GM19240 (cell line): ENCODE data around the gene PTEN.

ENCODE experiments used
- DNase-seq: peaks from one replicate; pipeline ENCODE4 v3.0.0; 2011; ENCODE audit warnings: low spot score; ENCODE audit not compliant: insufficient read length

The PTEN gene

GRCh38 chr10:87974130-87974529 lies 110.7 kb downstream of the PTEN start:
- no peak for DNase-seq

GRCh38 chr10:87974769-87975168 lies 111.3 kb downstream of the PTEN start:
- no peak for DNase-seq

- DNase-seq = no peak
These were observed 112.8 kb downstream of the PTEN start for GRCh38 chr10:87976101-87976743.

- no peak for DNase-seq
These were observed 114.7 kb downstream of the PTEN start for GRCh38 chr10:87978166-87978565.

GRCh38 chr10:87979847-87980246 lies 116.4 kb downstream of the PTEN start:
- no peak for DNase-seq

- no peak for DNase-seq
These were observed 120.3 kb downstream of the PTEN start for GRCh38 chr10:87983716-87984115.

GRCh38 chr10:87987206-87987605 lies 123.8 kb downstream of the PTEN start:
- no peak for DNase-seq

- no peak for DNase-seq
These were observed 128.5 kb downstream of the PTEN start for GRCh38 chr10:87991946-87992345.

- no peak for DNase-seq
These were observed 141.0 kb downstream of the PTEN start for GRCh38 chr10:88004451-88004850.

GRCh38 chr10:88006261-88006660 lies 142.8 kb downstream of the PTEN start:
- DNase-seq = no peak

GRCh38 chr10:88008866-88009470 lies 145.5 kb downstream of the PTEN start:
- no peak for DNase-seq

- DNase-seq = no peak
These were observed 149.2 kb downstream of the PTEN start for GRCh38 chr10:88012641-88013040.

- DNase-seq = no peak
These were observed 154.4 kb downstream of the PTEN start for GRCh38 chr10:88017781-88018180.

- DNase-seq = no peak
These were observed 156.3 kb downstream of the PTEN start for GRCh38 chr10:88019753-88020152.
